ENCODE results near the gene SORCS2.

GRCh38 chr4:7392438-7393421 is 200.4 kb downstream of the SORCS2 start:
- TF ChIP-seq, protein P1, sequence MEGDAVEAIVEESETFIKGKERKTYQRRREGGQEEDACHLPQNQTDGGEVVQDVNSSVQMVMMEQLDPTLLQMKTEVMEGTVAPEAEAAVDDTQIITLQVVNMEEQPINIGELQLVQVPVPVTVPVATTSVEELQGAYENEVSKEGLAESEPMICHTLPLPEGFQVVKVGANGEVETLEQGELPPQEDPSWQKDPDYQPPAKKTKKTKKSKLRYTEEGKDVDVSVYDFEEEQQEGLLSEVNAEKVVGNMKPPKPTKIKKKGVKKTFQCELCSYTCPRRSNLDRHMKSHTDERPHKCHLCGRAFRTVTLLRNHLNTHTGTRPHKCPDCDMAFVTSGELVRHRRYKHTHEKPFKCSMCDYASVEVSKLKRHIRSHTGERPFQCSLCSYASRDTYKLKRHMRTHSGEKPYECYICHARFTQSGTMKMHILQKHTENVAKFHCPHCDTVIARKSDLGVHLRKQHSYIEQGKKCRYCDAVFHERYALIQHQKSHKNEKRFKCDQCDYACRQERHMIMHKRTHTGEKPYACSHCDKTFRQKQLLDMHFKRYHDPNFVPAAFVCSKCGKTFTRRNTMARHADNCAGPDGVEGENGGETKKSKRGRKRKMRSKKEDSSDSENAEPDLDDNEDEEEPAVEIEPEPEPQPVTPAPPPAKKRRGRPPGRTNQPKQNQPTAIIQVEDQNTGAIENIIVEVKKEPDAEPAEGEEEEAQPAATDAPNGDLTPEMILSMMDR (IDR thresholded peaks at IDR 0.05), result no peak
- TF ChIP-seq POLR2A (IDR thresholded peaks at IDR 0.05) (no peak), EP300 (IDR thresholded peaks at IDR 0.05) (no peak)
